NCI-H82 treated with DMSO at 0.1 percent for 48 hours (cell line): ENCODE data around the gene PTH2R.
A peak's percentile ranks its signal among the peaks of the same experiment; 100 is the strongest.
"Not testable (repeated sequence)": the region's sequence is repeated elsewhere in the genome, so short reads cannot be mapped to it uniquely, and the experiment has no call there.

Experiments
- DNase-seq: peaks from one replicate; lab custom pipeline; 2025; ENCODE audit not compliant: unreplicated experiment; lab: John Stamatoyannopoulos, UW

The PTH2R gene

DNA sequence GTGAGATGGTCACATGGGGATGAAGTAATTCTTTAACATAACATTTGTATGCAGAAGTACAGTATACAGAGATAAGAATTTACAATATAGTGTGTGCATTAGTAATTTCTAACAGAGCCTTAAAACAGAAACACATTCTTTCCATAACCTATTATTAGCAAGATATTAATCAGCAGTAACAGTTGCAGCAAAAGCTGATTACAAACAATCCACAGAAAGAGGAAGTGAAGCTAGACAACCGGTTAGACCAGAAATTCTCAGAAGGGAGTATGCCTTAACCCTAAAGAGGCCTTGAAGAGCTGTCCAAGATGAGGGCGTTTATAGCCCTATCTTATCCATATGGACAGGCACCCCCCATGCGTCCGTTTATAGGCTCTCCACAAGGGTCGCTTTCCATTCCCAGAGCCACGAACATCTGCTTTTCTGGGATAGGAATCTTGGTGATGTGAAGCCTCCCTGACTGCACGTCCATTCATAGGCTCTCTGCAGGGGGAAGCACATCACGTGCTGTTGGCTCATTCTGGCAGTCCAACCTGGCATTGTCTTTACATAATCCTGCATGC, 75.9 kb downstream of the PTH2R start:
- not testable (repeated sequence) for DNase-seq

DNA sequence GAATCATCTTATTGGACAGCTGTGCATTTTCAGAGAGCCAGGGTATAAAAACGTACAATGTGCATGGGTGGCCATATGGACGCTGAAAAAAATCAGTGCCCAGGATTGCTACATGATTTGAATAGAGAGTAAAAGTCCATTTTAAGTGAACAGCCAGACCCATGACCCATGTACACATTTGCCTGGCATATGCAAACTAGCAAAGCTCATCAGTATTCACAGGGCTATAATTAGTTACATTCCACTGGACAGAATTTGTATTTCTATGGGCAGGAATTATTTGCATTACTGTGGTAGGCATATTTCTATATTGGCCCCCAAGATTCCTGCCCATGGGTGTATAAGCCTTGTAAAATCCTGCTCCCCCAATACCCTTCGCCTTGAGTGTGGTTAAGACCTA, 78.8 kb downstream of the PTH2R start:
- no peak for DNase-seq

DNA sequence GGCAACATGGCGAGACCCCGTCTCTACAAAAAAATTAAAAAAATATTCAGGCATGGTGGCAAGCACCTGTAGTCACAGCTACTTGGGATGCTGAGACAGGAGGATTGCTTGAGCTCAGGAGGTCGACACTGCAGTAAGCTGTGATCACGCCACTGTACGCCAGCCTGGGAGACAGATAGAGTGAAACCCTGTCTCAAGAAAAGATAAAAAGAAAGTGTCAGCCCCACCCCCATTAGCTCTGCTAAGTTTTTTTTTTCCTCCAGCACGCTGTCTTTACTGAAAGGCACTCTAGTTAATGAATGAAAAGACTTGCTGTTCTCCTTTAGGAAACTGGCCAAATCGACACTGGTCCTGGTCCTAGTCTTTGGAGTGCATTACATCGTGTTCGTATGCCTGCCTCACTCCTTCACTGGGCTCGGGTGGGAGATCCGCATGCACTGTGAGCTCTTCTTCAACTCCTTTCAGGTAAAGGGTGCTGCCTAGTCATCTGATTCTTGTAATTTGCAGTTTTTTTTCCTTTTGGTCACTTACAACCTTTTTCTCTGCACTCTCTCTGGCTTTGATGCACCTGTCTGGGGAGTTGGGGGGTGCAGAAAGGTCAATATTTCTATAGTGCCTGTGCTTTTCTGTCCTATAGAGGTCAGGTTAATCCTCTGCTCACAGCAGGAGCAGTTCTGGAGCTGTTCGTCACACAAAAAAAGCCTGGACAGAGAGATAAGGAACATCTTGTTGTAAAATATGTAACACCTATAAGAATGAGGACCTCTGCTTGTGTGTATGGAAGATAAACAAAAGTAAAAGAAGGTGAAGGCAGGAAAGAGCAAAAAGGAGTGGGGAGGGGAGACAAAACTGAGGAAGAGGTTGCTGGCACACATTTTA, 82.3 kb downstream of the PTH2R start:
- DNase-seq = no peak

DNA sequence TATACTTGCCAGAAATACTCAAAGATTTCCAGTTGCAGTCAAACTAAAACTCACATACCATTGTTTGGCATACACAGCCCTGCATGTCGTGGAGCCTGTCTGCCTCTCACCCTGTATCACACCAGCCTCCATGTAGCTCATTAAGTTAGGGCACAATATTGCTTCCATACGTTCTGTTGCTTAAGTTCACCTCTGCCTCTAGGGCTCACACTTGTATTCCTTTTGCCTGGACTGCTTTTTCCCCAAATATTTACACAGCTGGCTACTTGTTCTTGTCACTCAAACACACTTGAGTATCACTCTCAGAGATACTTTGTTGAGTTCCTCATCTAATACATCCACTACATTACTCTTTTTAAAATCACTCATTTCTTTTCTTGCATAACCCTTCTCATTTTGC, 83.1 kb downstream of the PTH2R start:
- DNase-seq = no peak

DNA sequence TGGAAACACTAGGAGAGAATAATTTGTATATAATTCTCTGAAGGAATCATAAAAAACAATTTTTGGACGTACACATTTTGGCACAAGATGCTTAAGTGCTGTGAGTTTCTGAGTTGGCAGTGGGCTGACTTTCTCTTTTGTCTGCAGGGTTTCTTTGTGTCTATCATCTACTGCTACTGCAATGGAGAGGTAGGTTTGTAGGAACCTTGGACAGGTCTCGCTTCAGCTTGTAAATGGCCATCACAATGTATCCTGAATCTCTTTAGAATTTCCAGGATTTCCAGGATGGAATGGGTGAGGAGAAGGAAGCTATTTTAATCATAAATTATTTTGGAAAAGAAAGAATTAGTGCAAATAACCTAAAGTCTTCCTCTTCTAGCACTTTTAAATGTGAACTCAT, 83.9 kb downstream of the PTH2R start:
- DNase-seq = no peak

DNA sequence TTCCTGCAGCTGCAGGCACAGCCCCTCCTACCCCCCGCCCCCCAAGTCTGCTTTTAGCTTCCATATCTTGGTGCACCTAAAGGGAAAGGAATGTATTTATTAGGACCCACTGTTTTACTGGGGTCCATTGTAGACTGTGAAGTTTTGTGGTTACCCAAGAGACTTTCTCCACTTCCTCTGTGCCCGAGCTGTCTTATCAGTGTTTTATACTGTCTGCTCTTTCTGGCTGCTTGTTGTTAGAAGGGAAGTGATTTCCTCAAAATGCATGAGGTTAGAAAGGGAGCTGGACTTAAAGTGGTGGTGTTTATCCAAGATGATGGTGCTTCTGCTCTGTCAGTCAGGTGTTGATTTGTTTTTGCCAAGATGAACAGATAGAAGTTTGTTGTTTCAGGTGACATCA, 85.0 kb downstream of the PTH2R start:
- DNase-seq = no peak

DNA sequence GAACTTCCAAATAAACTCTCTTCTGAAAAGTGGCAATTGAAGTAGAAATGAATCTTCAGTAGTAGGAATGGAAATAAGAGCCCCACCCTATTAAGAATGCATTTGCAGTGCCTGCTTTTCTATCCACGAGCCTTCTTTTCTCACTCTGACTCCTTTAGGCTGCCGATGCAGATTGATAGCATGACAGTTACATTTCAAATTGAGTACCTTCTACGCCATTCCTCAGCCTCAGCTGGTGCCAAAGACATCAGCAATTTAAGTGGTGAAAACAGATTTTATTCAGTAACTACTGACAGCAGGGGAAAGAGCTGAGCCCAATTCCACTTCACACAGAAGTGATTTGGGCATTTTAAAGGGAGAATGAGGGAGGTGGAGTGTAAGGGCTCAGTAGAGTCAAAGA, 85.5 kb downstream of the PTH2R start:
- no peak for DNase-seq

DNA sequence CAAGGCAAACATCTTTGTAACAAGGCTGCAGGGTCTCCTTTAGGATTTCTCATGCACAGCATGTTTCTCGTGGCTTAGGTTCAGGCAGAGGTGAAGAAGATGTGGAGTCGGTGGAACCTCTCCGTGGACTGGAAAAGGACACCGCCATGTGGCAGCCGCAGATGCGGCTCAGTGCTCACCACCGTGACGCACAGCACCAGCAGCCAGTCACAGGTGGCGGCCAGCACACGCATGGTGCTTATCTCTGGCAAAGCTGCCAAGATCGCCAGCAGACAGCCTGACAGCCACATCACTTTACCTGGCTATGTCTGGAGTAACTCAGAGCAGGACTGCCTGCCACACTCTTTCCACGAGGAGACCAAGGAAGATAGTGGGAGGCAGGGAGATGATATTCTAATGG, 86.6 kb downstream of the PTH2R start:
- DNase-seq = no peak

DNA sequence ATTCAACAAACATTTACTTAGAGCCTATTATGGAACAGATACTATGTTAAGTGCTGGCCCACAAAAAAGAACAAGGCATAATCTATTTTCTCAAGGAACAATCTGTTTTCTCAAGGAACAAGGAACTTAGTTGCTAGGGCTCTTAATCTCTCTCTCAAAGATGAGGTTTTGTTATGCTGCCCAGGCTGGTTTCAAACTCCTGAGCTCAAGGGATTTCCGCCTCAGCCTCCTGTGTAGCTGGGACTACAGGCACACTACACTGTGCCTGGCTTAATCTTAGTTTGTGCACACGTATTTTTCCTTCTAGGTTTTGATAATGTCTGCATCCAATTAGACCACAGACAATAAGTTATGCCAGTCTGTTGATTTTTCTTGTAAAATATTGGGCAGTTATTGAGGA, 89.5 kb downstream of the PTH2R start:
- no peak for DNase-seq

DNA sequence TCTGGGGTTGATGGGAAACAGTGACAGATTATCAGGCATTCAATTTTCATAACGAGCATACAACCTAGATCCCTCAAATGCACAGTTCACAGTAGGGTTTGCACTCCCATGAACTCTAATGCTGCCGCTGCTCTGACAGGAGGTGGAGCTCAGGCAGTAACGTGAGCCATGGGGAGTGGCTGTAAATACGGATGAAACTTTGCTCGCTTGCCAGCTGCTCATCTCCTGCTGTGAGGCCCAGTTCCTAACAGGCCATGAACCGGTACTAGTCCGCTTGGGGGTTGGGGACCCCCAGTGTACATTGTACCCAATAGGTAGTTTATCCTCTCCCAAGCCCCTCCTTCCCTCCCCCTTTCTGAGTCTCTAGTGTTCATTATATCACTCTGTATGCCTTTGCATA, 94.6 kb downstream of the PTH2R start:
- DNase-seq = peak; percentile 24

DNA sequence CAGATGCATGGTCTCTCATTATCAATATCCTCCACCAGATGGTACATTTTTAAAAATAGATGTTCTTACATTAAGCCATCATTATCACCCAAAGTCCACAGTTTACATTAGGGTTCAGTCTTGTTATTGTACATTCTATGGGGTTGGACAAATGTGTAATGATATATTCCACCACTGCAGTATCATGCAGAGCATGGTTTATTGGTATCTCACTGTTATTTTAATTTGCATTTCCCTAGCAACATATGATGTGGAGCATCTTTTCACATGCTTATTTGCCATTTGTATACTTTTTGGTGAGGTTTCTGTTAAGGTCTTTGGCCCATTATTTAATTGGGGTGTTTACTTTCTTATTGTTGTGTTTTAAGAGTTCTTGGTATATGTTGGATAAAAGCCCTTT, 95.7 kb downstream of the PTH2R start:
- DNase-seq = no peak

DNA sequence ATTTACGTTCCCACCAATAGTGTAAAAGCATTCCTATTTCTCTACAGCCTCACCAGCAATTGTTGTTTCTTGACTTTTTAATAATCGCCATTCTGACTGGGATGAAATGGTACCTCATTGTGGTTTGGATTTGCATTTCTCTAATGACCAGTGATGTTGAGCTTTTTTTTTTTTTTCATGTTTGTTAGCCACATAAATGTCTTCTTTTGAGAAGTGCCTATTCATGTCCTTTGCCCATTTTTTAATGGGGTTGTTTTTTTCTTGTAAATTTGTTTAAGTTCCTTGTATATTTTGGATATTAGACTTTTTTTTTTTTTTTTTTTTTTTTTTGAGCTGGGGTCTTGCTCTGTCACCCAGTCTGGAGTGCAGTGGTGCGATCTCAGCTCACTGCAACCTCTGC, 98.8 kb downstream of the PTH2R start:
- not testable (repeated sequence) for DNase-seq

DNA sequence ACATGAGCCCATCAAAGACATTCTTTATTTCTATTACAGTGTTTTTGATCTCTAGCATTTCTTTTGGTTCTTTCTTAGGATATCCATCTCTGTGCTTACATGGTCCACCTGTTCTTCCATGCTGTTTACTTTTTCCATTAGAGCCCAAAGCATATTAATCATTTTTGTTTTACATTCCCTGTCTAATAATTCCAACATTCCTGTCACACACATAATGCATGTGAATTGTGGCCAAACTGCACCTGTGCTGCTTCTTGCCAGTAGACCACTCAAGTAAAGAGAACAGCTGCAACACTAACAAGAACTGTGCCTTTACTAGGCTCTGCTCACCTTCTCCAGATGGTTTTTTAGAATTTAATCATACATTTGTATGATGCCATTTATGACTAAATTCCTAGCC, 103.0 kb downstream of the PTH2R start:
- no peak for DNase-seq

DNA sequence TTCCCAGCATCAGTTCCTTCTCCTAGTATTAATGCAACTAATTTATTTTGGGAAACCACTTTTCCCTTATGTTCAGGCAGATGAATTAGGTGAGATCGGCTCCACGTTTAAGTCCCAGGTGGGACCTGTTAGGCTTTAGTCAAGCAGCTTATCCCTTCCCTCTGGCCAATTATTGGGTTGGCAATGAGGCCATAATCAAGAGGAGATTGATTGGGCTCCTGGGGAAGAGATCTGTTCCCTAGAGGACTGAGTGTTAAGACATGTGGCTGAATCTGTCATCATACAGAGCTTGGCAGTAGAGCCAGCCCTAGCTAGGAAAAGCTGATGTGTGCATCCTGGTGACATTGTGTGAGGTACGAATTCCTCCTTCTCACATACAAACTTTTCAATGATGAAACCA, 104.4 kb downstream of the PTH2R start:
- peak; percentile 74 for DNase-seq

DNA sequence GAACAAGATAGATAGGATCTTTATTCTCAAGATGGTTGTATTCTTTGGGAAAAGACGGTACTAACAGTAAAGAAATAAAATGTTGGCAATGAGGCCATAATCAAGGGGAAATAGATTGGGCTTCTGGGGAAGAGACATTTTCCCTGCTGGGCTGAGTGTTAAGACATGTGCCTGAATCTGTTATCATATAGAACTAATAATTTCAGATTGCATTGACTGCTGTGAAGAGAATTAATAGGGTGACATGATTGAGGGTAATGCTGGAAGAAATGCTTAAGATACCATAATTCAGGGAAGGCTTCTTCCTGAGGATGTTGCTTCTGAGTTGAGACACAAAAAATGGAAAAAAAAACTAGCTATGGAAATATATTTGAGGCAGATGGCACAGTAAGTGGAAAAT, 105.0 kb downstream of the PTH2R start:
- no peak for DNase-seq

DNA sequence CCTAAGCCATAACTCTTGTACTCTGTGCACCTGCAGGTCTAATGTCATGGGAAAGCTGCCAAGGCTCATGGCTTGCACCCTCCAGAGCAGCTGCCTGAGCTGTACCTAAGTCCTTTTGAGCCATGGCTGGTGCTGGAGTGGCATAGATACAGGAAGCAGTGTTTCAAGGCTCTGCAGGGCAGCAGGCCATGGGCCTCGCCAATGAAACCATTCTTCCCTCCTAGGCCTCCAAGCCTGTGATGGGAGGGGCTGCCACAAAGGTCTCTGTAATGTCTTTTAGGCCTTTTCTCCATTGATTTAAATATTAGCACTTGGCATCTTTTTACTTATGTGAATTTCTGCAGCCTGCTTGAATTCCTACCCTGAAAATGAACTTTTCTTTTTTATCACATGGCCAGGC, 108.5 kb downstream of the PTH2R start:
- DNase-seq = no peak

DNA sequence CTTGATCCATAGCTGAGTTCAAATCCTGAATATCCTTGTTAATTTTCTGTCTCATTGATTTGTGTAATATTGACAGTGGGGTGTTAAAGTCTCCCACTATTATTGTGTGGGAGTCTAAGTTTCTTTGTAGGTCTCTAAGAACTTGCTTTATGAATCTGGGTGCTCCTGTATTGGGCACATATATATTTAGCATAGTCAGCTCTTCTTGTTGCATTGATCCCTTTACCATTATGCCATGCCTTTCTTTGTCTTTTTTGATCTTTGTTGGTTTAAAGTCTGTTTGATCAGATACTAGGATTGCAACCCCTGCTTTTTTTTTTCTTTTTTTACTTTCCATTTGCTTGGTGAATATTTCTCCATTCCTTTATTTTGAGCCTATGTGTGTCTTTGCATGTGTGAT, 116.5 kb downstream of the PTH2R start:
- not testable (repeated sequence) for DNase-seq

DNA sequence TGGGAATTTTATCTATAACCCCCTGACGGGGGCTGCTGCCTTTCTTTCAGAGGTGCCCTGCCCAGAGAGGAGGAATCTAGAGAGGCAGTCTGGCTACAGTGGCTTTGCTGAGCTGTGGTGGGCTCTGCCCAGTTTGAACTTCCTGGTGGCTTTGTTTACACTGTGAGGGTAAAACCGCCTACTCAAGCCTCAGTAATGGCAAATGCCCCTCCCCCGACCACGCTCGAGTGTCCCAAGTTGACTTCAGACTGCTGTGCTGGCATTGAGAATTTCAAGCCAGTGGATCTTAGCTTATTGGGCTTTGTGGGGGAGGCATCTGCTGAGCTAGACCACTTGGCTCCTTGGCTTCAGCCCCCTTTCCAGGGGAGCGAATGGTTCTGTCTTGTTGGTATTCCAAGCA, 118.6 kb downstream of the PTH2R start:
- not testable (repeated sequence) for DNase-seq

DNA sequence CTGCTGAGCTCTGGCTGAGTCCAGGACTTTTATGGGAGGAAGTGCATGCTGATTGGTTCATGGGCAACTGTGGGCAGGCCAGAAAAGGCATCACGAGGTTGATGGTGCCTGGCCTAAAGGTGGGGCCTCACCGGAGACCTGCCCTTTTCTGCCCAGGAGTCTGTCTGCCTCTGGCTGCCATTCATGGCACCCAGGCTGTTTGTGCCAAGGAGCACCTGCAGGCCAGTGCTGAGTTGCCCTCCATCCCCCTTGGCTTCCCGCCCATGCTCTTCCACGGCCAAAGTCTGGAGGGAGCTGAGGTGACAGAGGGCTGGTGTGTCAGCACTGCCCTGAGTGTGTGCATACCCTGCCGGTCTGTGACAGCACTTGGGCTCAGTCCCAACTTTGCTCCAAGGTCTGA, 123.2 kb downstream of the PTH2R start:
- no peak for DNase-seq

DNA sequence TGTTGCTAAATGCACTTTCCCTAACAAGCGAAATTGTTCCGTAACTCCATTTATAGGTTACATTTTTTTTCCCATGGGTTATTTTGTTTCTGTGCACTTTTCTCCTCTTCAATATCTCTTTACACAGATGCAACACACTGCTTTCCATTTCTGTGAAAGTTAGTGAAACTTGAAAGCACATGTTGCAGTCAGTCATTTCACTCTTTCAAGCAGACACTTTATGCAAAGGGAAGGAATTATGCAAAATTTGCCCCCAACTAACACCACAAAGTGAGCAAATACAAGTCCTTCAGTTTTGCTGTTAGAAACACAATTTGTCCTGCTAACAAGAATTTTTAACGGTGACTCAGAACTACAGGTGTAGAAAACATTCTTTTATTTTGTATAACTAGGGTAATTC, 124.8 kb downstream of the PTH2R start:
- DNase-seq = no peak

DNA sequence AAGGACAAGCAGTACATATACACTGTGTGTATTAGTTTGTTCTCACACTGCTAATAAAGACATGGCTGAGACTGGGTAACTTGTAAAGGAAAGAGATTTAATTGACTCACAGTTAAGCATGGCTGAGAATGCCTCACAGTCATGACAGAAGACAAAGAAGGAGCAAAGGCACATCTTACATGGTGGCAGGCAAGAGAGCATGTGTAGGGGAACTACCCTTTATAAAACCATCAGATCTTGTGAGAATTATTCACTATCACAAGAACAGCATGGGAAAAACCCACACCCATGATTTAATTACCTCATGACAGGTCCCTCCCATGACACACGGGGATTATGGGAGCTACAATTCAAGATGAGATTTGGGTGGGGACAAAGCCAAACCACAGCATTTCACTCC, 129.0 kb downstream of the PTH2R start:
- DNase-seq = not testable (repeated sequence)

DNA sequence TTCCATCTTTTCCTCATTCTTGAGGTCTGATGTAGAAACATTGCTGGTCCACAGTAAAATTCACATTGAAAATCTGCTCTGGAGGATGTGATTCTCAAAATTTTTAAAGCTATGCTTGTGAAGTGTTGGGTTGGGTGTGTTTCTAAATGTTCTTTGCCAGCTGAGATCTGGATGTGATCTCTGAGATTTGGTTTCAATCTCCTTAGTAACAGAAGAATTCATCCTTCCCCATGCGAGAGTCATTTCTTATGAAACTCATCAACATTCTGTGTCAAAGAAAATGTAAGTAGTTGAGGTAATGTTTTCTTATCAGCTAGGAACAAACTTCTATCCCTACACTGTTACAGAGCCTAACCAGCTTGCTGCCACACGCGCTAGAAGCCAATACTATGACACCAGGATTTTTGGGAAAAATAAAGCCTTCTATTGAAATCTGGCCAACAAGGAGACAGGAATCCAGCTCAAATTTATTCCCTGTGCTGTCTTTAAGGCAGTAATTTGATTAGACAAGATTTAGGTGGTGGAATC, 134.9 kb downstream of the PTH2R start:
- DNase-seq = peak; percentile 10
